ENCODE results near the gene CCDC30.
"Not testable (repeated sequence)": the region's sequence is repeated elsewhere in the genome, so short reads cannot be mapped to it uniquely, and the experiment has no call there.

CCDC30 gene

GRCh38 chr1:42533101-42533863 is 70.2 kb downstream of the CCDC30 start:
- DNase-seq: no peak

- DNase-seq: no peak
Measured at GRCh38 chr1:42541104-42541503, 78.0 kb downstream of the CCDC30 start.

DNA sequence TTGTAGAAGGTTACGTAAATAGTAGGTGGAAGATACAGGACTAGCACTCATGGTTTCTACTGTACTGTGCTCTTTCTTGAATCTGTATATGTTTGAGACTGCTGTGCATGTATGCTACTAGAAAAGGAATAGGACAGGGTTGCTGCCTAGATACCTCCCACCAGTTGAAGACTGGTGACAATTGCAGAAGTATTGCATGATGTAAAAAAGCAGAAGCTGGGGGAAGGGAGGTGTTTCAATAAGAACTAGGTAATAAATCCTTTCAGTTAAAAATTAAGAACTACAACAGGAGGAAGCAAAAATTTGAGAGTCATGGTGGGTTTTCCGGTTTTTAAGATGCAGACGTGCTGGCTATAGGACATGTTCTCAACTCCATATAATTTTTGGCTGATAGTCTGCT is 88.1 kb downstream of the CCDC30 start:
- no peak for DNase-seq

GRCh38 chr1:42551590-42551989 is 88.5 kb downstream of the CCDC30 start:
- no peak for DNase-seq

DNA sequence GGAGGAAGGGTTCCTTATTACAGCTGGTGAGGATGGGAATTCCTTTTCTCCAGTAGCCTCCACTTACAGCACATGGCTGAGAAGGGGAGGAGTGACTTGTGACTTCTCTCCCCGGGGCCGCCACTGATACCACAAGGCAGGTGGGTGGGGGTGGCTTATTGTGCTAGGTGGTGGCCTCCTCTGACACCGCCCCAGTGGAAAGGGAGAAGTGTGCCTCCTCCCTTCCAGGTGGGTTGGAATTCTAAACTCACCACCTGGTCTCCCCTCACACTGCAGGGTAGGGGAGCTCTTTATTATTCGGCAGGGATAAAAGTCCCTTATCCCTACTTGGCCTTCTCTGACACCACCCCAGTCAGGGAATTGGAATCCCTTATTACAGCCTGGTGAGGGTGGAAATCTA is 89.5 kb downstream of the CCDC30 start:
- no peak for DNase-seq

DNA sequence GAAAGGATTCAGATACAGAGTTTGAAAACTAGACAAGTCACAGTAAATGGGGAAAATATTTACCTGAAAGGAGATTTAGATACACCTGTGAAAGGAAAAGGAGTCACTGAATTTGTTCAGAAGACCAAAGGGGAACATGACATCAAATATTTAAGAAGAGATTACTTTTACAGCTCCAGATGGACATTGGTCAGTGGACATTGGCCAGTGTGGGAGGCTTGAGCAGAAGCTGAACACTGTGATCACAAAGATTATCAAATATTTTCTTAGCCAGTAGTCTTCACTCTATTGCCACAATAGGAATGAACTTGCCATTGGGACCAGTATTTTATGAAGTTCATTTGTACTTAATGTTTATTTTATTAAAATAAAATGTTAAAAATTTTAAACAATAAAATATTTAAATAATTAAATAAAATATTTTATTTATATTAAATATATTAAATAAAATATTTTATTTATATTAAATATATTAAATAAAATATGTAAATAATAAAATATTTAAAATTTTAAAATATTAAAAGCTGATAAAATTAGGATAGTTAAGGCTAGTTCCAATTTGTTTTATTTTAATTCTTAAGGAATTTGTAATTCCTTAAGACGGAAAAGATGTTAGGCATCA is 94.3 kb downstream of the CCDC30 start:
- no peak for DNase-seq

DNA sequence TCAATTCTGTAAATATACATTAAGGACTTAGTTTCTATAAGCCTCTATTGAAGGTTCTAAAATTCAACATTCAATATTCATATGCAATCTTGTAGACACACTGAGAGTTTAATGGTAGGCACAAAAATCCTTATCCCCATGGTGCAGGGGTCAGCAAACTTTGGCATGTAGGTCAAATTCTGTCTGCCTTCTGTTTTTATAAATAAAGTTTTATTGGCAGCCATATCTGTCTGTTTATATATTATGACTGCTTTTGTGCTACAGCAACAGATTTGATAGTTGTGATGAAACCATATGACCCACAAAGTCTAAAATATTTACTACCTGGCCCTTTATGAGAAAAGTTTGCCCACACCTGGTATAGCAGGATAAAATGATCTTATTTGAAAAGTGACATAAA is 104.0 kb downstream of the CCDC30 start:
- no peak for DNase-seq

- no peak for DNase-seq
Measured at GRCh38 chr1:42576935-42577334, 113.8 kb downstream of the CCDC30 start.

DNA sequence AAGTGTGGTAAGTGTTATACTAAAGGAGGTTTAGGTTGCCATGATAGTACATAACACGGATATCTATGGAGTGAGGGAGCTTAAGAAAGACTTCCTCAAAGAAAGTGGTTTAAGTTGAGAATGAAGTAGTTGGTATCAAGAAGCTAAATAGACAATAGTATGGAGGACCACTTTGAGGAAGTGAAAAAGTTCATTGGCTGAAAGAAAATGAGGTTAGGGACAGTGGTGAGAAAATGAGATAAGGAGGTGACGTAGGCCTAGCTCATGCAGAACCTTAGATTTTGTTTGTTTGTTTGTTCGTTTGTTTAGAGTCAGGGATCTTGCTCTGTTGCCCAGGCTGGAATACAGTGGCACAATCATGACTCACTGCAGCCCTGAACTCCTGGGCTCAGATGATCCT is 122.9 kb downstream of the CCDC30 start:
- no peak for DNase-seq

DNA sequence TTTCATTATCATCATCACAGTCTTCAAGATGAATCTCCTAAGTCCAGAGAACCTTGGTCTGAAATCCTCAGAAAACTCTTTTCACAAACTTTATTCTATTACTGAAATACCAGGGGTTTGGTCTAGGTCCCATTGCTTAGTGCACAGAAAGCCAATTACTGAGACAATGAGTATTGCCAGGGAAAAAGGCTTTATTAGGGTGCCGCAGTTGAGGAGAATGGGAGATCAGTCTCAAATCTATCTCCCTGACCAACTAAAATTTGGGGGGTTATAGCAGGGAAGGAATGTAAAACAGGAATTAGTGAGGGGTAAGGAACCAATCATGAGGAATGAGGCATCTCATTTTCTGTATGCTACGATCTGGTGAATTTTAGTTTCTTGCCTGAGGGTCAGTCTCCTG is 124.7 kb downstream of the CCDC30 start:
- DNase-seq: no peak

DNA sequence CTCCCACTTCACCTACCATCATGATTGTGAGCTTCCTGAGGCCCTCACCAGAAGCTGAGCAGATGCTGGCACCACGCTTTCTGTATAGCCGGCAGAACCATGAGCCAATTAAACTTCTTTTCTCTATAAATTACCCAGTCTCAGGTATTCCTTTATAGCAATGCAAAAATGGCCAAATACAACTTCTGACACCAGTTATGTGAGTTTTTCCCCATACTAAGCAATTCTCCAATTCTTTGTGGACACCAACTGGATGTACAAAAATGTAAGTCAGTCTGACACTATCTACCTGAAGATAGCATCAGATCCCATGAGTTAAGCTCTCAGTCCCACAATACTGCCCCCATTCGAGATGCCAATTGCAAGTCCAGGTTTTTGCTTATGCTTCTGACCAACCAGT is 129.7 kb downstream of the CCDC30 start:
- no peak for DNase-seq

DNA sequence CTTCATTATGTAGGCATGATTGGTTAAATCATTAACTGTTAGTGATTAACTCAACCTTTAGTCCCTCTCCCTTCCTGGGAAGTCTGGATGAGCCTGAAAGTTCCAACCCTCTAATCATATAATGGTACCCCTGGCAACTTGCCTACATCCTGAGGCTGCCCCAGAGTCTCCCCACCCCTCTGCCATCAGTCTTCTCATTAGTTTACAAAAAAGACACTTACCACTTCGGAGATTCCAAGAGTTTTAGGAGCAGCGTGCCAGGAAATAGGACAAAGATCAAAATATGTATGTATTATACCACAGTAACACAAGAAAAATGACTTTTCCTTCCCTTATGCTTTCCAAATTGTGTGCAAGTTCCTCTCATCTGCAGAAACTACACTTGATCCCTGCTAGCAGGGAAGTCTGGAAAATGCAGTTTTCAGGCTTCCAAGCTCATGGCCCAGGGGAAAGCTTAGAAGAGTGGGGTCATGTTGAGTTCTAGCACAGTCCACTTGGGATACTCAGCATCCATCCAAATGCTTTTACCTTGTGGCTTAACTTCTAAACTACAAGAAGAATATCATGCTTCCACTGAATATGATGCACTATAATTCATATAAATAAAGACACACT is 130.5 kb downstream of the CCDC30 start:
- no peak for DNase-seq

GRCh38 chr1:42601472-42601871 is 138.4 kb downstream of the CCDC30 start:
- DNase-seq: no peak

DNA sequence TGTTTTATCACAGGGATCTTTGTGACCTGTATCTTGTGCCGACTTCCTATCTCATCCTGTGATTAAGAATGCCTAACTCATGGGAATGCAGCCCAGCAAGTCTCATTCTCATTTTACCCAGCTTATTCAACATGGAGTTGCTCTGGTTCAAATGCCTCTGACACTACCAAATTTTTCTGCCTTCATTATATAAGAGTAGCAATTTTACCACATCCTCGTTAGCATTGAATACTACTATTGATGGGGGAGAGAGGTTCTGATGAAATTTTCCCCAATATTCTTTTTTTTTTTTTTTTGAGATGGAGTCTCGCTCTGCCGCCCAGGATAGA is 150.7 kb downstream of the CCDC30 start:
- DNase-seq: no peak

GRCh38 chr1:42618866-42619265 is 155.8 kb downstream of the CCDC30 start:
- DNase-seq: no peak

DNA sequence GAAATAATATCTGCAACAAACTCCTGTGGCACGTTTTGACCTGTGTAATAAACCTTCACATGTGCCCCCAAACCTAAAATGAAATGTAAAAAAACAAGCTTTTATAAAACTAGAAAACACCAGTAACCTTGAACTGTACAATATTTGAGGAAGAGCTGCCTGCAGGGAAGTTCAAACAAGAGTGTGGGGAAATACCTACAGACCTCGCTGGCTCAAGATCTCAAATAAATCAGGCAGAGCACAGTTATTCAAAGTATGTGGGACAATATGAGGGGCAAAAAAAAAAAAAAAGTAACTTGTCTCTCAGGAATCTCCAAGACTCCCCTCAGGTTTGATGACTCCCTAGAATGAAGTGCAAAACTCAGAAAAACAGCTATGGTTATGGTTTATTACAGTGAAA is 157.2 kb downstream of the CCDC30 start:
- no peak for DNase-seq

DNA sequence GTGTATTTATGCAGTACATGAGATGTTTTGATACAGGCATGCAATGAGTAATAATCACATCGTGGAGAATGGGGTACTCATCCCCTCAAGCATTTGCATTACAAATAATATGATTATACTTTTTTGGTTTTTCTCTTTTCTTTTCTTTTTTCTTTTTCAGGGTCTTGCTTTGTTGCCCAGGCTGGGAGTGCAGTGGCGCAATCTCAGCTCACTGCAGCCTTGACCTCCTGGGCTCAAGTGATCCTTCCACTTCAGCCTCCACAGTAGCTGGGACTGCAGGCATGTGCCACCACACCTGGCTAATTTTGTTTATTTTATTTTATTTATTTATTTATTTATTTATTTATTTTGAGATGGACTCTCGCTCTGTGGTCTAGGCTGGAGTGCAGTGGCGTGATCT is 158.1 kb downstream of the CCDC30 start:
- DNase-seq: not testable (repeated sequence)

DNA sequence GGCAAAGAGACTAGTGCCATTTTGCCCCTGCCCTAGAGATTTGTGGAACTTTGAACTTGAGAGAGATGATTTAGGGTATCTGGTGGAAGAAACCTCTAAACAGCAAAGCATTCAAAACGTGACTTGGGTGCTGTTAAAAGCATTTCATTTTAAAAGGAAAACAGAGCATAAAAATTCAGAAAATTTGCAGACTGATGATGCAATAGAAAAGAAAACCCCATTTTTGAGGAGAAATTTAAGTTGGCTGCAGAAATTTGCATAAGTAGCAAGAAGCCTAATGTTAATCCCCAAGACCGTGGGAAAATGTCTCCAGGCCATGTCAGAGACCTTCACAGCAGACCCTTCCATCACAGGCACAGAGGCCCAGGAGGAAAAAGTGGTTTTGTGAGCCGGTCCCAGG is 164.1 kb downstream of the CCDC30 start:
- DNase-seq: not testable (repeated sequence)

DNA sequence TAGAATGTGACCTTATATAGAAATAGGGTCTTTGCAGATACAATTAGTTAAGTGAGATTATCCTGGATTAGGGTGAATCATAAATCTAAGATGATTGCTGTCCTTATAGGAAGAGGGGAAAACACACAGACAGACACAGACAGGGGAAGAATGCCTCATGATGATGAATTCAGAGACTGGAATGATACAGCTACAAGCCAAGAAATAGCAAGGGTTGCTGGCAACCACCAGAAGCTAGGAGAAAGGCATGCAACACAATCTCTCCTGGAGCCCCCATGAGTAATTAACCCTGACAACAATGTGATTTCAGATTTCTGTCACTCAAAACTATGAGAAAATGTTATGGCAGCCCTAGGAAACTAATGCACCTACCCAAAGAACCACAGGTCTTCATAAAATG is 176.0 kb downstream of the CCDC30 start:
- no peak for DNase-seq

- DNase-seq: no peak
Measured at GRCh38 chr1:42646056-42646455, 183.0 kb downstream of the CCDC30 start.

GRCh38 chr1:42657201-42657600 is 194.1 kb downstream of the CCDC30 start:
- no peak for DNase-seq

GRCh38 chr1:42657981-42658876 is 195.1 kb downstream of the CCDC30 start, which contains the start of gene PPIH:
TSS of gene PPIH (plus strand) at chr1:42658423. CDS start at chr1:42658447, 24 bp downstream.
- peak; percentile 95 for DNase-seq

GRCh38 chr1:42658877-42659337 is 195.8 kb downstream of the CCDC30 start:
- DNase-seq: no peak

All from stimulated activated CD4-positive, alpha-beta T cell treated with anti-CD3 and anti-CD28 coated beads, Interleukin-4, amount 100 ng/mL, for 1 hour (primary cell).